Ureter (tissue), 1 donor: ENCODE data around the gene ATXN2. TPM values are rescaled to one million over a fixed set of nuclear protein-coding genes. Genes with fewer than 3 reads are reported as not detected.

Experiments
- DNase-seq: peaks from one replicate; pipeline ENCODE4 v3.0.0-alpha.2; 2020; ENCODE audit warnings: low spot score
- total RNA-seq: library from RNA; stranded (reverse); gene quantifications from one replicate; pipeline ENCODE4 v1.2.4, GENCODE V29; 2023
- donor health status: DM: yes; HTN: yes; CAD: no.

ATXN2 gene
- total RNA-seq, 1 donor from 2014 or later: 120 TPM

- DNase-seq: peak; percentile 35
These were observed 145.8 kb downstream of the ATXN2 start for GRCh38 chr12:111453071-111453989.

DNA sequence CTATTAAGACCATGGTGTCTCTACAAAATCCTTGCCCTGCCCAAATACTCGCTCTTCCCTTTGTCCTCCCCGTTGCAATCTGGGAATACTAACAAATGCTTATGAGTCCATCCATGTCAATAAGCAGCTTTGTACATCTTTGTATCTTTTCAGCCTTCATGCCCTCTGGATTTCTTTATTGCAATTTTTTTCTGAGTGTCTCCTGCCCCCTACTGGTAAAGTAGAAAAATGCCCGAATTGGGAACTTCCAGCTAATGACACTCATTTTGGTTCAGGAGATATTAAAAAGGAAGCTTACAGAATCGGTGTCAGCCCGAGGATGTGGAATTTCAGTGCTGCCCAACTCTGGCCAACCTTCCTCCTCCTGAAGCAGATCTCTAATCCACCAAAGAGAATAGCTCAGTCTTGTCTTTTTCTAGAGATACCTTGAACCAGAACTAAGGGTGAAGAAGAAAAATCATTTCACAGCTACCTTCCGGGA, 147.4 kb downstream of the ATXN2 start:
- peak; percentile 40 for DNase-seq

GRCh38 chr12:111451232-111451631, 147.9 kb downstream of the ATXN2 start:
- DNase-seq: peak; percentile 12

DNA sequence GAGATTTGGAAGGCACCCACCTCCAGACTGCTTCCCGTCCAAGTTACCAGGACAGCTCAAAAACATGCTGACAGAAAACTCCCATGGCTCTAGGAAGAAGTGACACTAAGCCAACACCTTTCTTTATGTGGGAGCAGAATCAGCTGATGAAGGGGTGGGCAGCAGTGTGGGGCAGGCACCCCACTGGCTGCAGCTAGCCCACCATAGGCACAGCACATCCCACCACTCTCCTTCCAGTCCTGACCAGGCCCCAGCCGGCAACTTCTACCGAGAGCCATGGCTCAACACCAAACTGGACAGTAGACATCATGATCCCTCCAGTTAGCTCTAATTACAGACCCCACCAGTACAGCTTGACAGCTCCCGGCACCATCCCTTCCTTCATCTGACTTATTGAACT, 148.4 kb downstream of the ATXN2 start:
- peak; percentile 39 for DNase-seq

- DNase-seq: peak; percentile 29
These were observed 150.0 kb downstream of the ATXN2 start for GRCh38 chr12:111448846-111449790.

GRCh38 chr12:111448266-111448830, 150.8 kb downstream of the ATXN2 start:
- peak; percentile 32 for DNase-seq

DNA sequence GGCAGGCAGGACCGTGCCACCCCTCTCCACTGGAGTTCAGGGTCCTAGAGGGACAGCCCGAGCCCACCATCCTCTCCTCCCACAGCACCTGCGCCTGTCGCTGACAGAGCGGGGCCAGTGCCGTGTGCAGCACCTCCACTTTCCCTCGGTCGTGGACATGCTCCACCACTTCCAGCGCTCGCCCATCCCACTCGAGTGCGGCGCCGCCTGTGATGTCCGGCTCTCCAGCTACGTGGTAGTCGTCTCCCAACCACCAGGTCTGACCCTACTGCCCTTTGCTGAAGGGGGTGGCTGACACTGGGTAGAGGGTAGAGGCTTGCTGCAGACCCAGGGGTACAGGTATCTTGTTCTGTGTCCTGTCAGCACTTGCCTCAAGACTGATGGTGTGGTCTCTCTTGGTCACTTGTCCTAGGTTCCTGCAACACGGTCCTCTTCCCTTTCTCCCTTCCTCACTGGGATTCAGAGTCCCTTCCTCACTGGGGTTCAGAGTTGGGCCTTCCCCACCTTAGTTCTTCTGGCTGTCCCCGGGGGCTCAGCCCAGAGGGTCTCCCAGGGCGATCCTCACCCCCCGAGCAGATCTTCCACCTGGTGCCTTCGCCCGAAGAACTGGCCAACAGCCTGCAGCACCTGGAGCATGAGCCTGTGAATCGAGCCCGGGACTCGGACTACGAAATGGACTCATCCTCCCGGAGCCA, 151.4 kb downstream of the ATXN2 start:
- DNase-seq: peak; percentile 36

DNA sequence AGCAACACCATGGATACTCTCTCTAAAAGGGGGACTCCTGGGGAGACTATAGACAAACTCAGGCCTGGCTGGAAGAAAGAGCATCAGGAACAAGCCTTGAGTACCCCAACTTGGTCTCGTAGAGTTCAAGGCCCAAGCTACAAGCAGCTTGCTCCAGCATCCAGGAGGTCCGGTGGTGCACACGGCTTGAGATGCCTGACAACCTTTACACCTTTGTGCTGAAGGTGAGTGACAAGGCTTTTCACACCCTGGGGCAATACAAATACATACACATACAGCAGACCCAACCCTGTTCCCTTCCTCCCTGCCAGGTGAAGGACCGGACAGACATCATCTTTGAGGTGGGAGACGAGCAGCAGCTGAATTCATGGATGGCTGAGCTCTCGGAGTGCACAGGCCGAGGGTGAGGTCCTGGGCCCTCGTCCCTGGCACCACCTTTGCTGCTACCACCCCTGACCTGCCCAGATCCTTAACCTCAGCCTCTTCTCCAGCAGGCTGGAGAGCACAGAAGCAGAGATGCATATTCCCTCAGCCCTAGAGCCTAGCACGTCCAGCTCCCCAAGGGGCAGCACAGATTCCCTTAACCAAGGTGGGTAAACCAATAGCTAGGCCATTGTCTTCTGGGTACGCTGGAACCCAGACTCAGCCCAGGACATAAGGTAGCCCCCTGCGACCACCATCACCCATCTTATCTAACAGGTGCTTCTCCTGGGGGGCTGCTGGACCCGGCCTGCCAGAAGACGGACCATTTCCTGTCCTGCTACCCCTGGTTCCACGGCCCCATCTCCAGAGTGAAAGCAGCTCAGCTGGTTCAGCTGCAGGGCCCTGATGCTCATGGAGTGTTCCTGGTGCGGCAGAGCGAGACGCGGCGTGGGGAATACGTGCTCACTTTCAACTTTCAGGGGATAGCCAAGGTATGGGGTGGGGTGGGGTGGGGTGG, 152.2 kb downstream of the ATXN2 start:
- DNase-seq: peak; percentile 38

GRCh38 chr12:111445726-111446581, 153.2 kb downstream of the ATXN2 start:
- peak; percentile 46 for DNase-seq

DNA sequence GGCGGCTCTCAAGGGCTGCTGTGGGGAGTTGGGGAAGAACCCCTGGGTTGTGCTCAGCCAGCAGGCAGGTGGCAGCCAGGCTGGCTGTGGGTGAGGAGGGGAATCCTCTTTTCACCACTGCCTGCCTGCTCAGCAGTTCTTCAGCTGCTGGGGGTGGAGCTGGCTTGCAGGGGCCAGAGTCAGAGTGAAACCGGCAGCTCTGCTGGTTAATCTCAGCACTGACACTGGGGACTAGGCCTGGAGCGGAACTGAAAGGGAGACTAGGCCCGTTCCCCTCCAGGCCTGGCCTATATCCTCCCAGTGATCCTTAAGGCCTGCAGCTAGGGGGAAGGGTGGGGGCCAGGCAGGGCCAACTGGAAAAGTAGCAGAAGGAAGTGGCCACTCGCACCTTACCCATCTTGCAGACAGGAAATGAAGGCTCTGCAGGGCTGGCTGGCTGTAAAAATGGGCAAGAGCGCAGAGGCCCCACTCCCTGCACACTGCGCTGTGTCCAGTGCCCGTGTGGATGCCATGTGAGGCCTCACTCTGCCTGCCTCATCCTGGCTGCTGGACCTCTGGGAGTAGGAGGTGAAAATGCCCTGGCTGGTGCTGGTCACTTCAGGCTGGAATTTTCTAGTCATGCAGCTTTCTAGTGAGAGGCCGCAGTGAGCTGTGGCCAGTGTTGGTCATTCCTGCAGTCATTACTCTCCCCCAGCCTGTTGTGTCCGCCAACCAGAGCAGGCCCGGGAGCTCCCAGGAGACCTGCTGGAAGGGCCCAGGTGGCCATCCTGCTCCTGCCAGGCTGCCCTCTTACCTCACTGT, 154.0 kb downstream of the ATXN2 start:
- DNase-seq: peak; percentile 54

- DNase-seq: no peak
These were observed 154.7 kb downstream of the ATXN2 start for GRCh38 chr12:111444314-111444924.

DNA sequence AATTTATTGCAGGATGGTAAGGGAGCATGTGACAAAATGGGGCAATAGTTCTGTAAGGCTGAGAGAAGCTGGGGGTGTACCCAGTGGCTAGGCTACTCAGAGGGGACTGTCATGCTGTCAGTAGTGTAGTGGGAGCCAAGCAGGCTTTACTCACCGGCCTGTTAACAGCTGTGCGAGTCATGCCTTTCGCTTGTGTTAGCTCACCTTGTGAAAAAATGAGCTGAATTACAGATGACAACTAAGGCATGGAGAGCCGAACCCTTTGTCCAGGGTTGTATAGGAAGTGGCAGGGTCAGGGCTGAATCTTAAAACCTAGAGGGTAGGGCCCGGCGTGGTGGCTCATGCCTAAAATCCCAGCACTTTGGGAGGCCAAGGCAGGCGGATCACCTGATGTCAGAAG, 155.5 kb downstream of the ATXN2 start:
- no peak for DNase-seq

DNA sequence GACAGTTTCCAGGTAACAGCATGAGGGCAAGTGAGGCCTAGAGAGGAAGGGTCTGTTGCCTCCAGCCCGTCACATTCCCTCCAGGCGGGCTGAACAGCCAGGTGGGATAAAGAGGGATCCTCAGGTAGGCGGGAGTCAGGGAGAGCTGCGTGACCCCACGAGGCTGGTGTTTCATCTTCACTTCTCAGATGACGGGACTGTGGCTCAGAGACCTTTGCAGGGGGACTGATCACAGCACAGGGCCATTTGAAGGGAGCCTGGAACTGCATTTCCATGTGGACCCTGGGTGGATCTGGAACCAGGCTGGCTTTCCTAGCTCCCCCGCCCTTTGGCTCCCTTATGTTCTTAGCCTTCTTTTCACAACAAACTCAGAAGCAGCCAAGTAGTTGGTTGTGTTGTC, 156.0 kb downstream of the ATXN2 start:
- no peak for DNase-seq

DNA sequence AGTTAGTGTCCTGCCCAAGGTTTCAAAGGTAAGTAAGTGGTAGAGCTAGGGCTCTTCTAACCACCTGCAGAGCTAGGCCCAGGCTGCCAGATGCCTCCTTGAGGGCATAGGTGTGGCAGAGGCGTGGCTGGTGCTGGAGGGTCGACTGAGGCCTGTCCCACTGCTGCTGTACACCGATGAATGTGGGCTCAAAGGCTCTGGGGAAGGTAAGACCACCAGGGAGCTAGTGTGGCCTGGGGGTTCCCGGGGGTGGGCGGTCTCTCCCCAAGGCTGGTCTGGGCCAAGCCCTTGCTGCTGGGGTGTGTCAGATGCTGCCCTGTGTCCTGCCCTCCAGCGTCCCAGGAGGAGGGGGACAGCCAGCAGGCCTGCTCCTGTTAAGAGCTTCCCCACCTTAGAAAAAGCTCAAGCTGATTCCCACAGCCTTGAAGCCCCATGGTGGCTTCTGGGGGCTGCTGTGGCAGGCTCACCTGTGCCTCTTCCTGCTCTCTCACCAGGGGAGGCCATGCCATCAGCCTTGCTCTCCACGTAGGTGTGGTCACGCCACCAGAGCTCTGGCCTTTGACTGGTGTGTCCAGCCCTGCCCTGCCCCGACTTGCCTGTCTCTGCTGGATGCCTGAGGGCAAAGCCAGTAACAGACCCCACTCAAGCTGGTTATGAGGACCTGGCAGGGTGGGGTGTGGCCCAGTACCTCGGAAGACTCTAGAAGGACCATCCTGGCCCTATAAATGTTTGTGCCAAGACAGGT, 156.6 kb downstream of the ATXN2 start:
- no peak for DNase-seq

GRCh38 chr12:111441107-111441928, 157.8 kb downstream of the ATXN2 start:
- no peak for DNase-seq

- no peak for DNase-seq
These were observed 158.5 kb downstream of the ATXN2 start for GRCh38 chr12:111440631-111441030.
